IPS DF 4.7 (cell line): ENCODE data around the gene MAPK8IP1.

Source experiments
- DNase-seq: peaks from one replicate; pipeline ENCODE4 v3.0.0-alpha.2; 2013; ENCODE audit warnings: low spot score; ENCODE audit errors: extremely low read depth

The MAPK8IP1 gene

GRCh38 chr11:45941285-45941684 lies 55.8 kb downstream of the MAPK8IP1 start:
- no peak for DNase-seq

- no peak for DNase-seq
Observed at GRCh38 chr11:45942381-45942780, 56.9 kb downstream of the MAPK8IP1 start.

- DNase-seq: no peak
Observed at GRCh38 chr11:45945397-45945999, 60.0 kb downstream of the MAPK8IP1 start.

GRCh38 chr11:45947885-45948284 lies 62.4 kb downstream of the MAPK8IP1 start:
- no peak for DNase-seq

- DNase-seq: no peak
Observed at GRCh38 chr11:45948356-45948755, 62.9 kb downstream of the MAPK8IP1 start.

- DNase-seq: no peak
Observed at GRCh38 chr11:45949992-45950407, 64.5 kb downstream of the MAPK8IP1 start.
